Measurements from ENCODE around the gene ADAD2.

The ADAD2 gene

DNA sequence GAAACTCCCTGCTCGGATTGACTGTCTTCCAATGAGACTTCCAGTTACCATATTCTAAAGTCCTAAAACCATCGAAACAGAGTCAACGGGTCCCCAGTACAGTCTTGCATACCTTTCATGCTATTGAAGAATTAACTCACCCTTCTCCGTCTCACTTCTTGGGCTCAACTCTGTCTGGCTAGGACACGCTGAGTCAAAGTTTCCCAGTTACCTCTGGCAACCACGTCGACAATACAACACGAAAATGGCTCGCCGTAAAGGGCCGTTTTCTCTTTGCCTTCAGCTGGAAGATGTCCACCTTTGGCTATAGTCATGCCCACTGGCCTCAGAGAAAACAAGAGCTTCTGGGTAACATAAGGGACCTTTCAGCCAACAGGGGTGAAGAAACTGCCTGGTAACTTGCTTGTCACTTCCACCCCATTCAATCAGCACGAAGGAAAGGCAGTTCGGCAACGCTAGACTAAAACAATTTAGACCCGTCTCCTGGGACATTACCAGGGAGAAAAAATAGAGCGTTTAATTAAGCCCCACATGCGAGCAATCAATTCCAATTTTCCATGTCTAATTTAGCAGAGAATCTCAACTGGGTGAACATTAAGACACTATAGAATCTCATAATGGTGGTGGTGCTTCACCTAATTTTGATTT lies 27.3 kb downstream of the ADAD2 start:
- in situ Hi-C loops (cut with MboI; ENCODE audit: low sequenced_read_pairs): no loop called here

- in situ Hi-C loops (cut with MboI; ENCODE audit: low sequenced_read_pairs): no loop called here
Measured at GRCh38 chr16:84218956-84219355, 28.0 kb downstream of the ADAD2 start.

- in situ Hi-C loops (cut with MboI; ENCODE audit: low sequenced_read_pairs): no loop called here
Measured at GRCh38 chr16:84220851-84221250, 29.9 kb downstream of the ADAD2 start.

GRCh38 chr16:84223456-84223855 lies 32.5 kb downstream of the ADAD2 start:
- in situ Hi-C loops (cut with MboI; ENCODE audit: low sequenced_read_pairs): no loop called here

GRCh38 chr16:84224554-84224953 lies 33.6 kb downstream of the ADAD2 start:
- in situ Hi-C loops (cut with MboI; ENCODE audit: low sequenced_read_pairs): no loop called here

DNA sequence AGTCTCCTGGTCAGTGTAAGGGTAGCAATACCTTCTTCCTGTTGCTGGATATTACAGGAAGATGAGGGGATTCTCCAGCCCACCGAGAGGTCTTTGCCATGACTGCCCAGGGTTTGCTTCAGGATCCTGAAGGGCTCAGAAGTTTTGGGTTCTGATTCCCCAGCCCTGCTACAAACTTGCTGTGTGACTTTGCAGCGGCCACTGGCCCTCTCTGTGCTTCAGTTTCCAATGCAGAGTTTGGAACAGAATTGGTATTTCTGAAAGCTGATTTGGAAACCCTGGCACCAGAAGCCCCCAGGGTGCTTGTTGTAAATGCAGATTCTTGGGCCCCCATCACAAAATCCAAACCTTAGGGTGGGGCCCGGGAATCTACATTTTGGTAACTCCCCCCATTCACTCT lies 34.2 kb downstream of the ADAD2 start:
- in situ Hi-C loops (cut with MboI; ENCODE audit: low sequenced_read_pairs): no loop called here

DNA sequence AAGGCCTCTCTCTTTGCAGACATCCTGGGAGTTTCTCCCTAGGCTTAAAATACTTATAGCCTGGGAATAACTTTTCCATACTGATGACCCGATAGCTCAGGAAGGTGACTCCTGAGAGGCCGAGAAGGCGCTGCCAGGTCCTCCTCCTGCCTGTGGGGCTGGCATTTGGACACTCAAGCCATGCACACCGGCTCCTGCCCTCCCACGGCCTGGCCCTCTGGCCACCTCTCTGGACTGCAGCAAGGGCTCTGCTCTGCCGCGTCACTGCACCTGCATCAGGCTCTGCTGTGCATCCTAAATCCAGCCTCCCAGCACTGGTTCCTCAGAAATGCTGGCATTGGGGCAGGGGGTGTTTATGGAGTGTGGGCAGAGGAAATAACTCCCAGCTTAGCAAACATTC lies 34.6 kb downstream of the ADAD2 start:
- in situ Hi-C loops (cut with MboI; ENCODE audit: low sequenced_read_pairs): no loop called here

GRCh38 chr16:84226026-84226425 lies 35.1 kb downstream of the ADAD2 start:
- in situ Hi-C loops (cut with MboI; ENCODE audit: low sequenced_read_pairs): no loop called here

DNA sequence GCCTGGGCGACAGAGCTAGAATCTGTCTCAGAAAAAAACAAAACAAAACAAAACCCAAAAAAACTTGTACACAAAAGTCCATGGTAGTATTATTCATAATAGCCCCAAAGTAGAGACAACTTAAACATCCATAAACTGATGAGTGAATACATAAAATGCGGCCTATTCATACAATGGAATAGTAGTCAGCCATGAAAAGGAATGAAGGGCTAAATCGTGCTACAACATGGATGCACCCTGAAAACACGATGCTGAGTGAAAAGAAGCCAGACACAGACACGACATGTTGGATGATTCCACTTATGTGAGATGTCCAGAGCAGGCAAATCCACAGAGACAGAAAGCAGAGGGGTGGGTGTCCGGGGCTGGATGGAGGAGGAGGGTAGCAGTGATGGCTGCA lies 36.6 kb downstream of the ADAD2 start:
- in situ Hi-C loops (cut with MboI; ENCODE audit: low sequenced_read_pairs): no loop called here

DNA sequence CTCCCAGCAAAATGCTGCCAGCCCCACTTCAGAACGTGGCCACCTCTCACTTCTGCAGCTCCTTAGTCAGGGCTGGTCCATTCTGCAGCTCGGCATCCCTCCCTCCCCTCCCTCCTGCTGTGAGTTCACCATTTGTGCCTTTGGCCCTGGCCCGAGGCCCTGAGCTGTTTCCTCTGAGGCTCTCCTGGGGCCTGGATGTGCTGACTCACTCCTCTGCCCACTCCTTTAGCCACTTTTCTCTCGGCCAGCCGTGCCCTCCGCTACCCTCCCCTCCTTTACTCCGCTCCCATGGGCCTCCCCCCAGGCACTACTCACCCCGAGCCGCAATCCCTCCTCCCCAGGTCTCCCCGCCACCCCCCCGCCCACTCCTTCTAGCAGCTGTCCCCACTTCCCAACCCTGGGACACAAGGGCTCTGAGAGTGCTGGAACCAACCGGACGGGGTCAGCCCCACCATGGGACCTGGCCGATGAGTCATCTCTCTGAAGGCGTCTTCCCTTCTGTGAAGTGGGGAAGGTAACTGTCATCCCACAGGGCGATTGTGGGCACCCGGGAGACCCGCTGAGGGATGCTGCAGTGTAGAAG lies 37.4 kb downstream of the ADAD2 start:
- in situ Hi-C loops (cut with MboI; ENCODE audit: low sequenced_read_pairs): no loop called here

GRCh38 chr16:84229471-84229870 lies 38.5 kb downstream of the ADAD2 start:
- in situ Hi-C loops (cut with MboI; ENCODE audit: low sequenced_read_pairs): no loop called here

DNA sequence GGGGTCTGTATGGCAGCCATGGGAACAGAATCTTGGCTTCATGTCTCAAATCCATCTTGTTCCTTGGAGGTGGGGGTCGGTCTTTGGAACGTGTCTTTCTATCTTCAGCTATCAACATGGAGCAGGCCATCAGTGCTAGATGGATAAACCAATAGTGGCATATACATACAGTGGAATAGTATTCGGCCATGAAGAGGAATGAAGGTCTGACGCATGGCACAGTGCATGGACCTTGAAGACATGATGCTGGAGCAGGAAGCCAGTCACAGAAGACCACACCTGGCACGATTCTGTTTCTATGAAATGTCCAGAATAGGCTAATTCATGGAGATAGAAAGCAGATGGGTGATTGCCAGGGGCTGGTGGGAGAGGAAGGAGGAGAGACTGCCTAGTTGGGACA lies 41.1 kb downstream of the ADAD2 start:
- in situ Hi-C loops (cut with MboI; ENCODE audit: low sequenced_read_pairs): no loop called here

DNA sequence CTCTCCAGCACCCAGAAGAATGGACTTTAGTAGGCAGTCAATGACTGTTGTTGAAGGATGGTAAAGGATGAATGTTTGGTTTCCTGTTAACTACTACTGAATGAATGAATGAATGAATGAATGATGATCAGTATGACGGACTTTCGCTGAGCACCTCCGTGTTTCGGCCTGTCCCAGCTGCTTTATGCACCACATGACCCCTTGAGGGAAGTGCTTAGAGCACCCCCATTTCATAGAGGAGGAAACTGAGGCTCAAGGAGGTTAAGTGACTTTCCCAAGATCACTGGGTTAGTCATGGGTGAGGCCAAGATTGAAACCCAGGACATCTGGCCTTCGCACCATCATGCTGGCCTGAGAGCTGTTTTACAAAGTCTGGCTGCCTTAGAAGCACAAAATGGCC lies 42.0 kb downstream of the ADAD2 start:
- in situ Hi-C loops (cut with MboI; ENCODE audit: low sequenced_read_pairs): no loop called here

- in situ Hi-C loops (cut with MboI; ENCODE audit: low sequenced_read_pairs): no loop called here
Measured at GRCh38 chr16:84233748-84234147, 42.8 kb downstream of the ADAD2 start.

DNA sequence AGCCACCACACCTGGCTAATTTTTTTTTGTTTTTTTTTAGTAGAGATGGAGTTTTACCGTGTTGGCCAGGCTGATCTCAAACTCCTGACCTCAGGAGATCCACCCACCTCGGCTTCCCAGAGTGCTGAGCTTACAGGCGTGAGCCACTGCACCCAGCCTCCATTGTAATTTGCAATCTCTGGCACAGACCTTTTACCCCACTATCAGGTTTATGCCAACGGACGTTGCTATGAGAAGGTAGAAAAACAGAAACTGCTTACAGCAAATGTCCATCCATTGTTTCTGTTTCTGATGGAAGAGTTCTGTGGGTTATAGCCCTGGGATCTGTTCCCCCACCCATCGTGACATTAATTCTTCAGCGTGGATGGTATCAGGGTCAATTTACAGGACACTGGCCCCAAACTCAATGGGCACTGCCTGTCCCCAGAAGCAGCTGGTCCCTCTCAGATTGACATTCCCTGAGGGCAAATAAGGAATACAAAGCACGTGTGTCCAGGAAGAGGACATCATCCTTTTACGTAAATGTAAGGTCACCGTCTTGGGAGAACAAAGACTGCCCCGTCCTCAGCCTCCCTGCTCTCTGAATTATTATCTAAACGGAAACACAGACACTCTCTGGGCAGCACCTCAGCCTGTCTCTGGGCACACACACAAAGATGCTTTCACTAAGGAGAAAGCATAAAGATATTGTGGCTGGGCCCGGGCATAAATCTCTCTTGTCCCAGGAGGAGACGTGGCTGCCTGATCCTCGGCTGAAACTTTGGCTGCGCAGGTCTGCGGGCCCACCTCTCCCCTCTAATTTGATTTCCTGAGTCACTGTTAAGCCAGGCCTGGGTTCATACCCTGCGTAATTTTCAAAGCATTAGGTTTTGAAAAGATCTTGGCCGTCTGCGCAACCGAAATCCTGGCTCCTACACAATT lies 43.6 kb downstream of the ADAD2 start:
- in situ Hi-C loops (cut with MboI; ENCODE audit: low sequenced_read_pairs): no loop called here

- in situ Hi-C loops (cut with MboI; ENCODE audit: low sequenced_read_pairs): no loop called here
Measured at GRCh38 chr16:84236671-84237070, 45.7 kb downstream of the ADAD2 start.

- in situ Hi-C loops (cut with MboI; ENCODE audit: low sequenced_read_pairs): no loop called here
Measured at GRCh38 chr16:84237994-84238750, 47.2 kb downstream of the ADAD2 start.

- in situ Hi-C loops (cut with MboI; ENCODE audit: low sequenced_read_pairs): no loop called here
Measured at GRCh38 chr16:84239141-84239769, 48.3 kb downstream of the ADAD2 start.

DNA sequence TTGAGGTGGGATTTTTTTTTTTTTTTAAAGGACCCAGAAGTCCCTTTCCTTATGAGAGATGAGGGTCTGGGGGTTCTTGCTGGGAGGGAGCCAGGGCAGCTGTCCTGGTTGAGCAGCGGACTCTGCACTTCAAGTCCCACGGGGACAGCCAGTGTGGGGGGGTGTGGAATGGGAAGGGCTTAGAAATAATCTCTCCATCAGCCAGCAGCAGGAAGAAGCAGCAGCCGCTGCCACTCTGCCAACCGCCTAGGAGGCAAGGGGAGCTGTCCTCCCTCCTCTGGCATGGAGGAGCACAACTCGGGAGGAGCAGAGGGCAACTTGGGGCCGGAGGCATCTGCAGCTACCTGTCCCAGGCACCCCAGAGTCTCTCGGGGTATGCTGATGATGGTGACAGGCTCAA lies 49.0 kb downstream of the ADAD2 start, which contains the start of gene KCNG4:
Gene KCNG4 (minus strand): TSS at position 104 of the 400 bp plus-strand sequence. CDS start 2,527 bp downstream, outside the sequence.
- in situ Hi-C loops (cut with MboI; ENCODE audit: low sequenced_read_pairs): no loop called here

DNA sequence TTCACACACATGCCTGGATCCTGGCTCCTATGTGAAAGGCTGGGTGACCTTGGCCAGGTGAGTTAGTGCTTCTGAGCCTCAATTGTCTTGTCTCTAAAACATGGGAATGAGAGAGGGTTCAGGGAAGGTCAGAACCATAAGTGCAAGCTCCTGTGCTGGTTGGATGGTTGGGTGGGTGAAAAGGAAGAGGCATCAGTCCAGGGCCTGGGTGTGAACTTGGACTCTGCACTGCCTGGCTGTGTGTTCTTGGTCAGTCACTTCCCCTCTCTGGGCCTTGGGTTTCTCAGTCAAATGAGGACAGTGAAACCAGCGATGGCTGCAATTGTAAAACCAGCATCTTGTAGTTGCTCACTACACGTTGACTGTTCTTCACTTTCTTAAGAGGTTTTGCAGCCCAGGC lies 49.5 kb downstream of the ADAD2 start:
- in situ Hi-C loops (cut with MboI; ENCODE audit: low sequenced_read_pairs): no loop called here

GRCh38 chr16:84241778-84242177 lies 50.8 kb downstream of the ADAD2 start:
- in situ Hi-C loops (cut with MboI; ENCODE audit: low sequenced_read_pairs): no loop called here
